IMR-90 (cell line): ENCODE results near the gene SLC18A2. TPM values are rescaled to one million over a fixed set of nuclear protein-coding genes. Genes with fewer than 3 reads are reported as not detected.

Source experiments
- ATAC-seq: fragments of 200-7000 bp; cut with Tn5 transposase; 2 replicates; pipeline ENCODE4 v1.9.1; 2020; ENCODE audit warnings: low read depth, mild to moderate bottlenecking, moderate library complexity
- BruUV-seq: library from RNA; stranded (reverse); fragments of 400-500 nt; replicated peaks from 2 replicates; lab custom pipeline; 2021; lab: Mats Ljungman, UMichigan
- CTCF ChIA-PET: fragments of 300-600 bp; formaldehyde crosslinking; extraction: SDS; loops from one replicate; lab custom pipeline; 2021; ENCODE audit warnings: antibody characterized with exemption; lab: Yijun Ruan, JAX
- POLR2A ChIA-PET: fragments of 300-600 bp; sonication (Branson Sonifier 250); formaldehyde crosslinking; loops from one replicate; lab custom pipeline; 2022; ENCODE audit warnings: antibody characterized with exemption; ENCODE audit not compliant: unreplicated experiment; lab: Charles Lee
- DNase-seq: peaks from one replicate; pipeline ENCODE4 v3.0.0; 2013
- H2AFZ ChIP-seq: replicated peaks from 2 replicates; pipeline ENCODE3; 2013; ENCODE audit warnings: low read length, mild to moderate bottlenecking; ENCODE audit not compliant: poor library complexity
- H2AK5ac ChIP-seq: 2 replicates; pipeline ENCODE4 v1.6.1; 2013; ENCODE audit warnings: low read depth, low read length, inconsistent platforms
- H2AK9ac ChIP-seq: replicated peaks from 2 replicates; pipeline ENCODE3; 2013; ENCODE audit warnings: mild to moderate bottlenecking, low read depth, low read length, moderate library complexity; ENCODE audit not compliant: poor library complexity
- H2BK120ac ChIP-seq: 2 replicates; pipeline ENCODE4 v1.6.1; 2013; ENCODE audit warnings: low read depth, low read length, inconsistent platforms
- H2BK15ac ChIP-seq: 3 replicates; pipeline ENCODE4 v1.6.1; 2013; ENCODE audit warnings: low read depth, low read length, inconsistent platforms
- H2BK20ac ChIP-seq: 2 replicates; pipeline ENCODE4 v1.6.1; 2013; ENCODE audit warnings: low read depth, mild to moderate bottlenecking, inconsistent platforms, low read length, moderate library complexity
- H2BK5ac ChIP-seq: 2 replicates; pipeline ENCODE4 v1.6.1; 2013; ENCODE audit warnings: mild to moderate bottlenecking, low read depth, low read length, inconsistent platforms; ENCODE audit not compliant: poor library complexity, severe bottlenecking
- H3K14ac ChIP-seq: replicated peaks from 2 replicates; pipeline ENCODE4 v1.6.1; 2013; ENCODE audit warnings: low read depth, low read length, inconsistent platforms
- H3K18ac ChIP-seq: 2 replicates; pipeline ENCODE4 v1.6.1; 2013; ENCODE audit warnings: low read depth, low read length, control low read depth
- H3K23ac ChIP-seq: 2 replicates; pipeline ENCODE4 v1.6.1; 2013; ENCODE audit warnings: low read depth, low read length, inconsistent platforms
- H3K27ac ChIP-seq: 2 replicates; pipeline ENCODE4 v1.5.1; 2013; ENCODE audit warnings: mild to moderate bottlenecking, control low read depth, low read length; ENCODE audit not compliant: insufficient read depth
- H3K27me3 ChIP-seq: 2 replicates; pipeline ENCODE4 v1.6.1; 2013; ENCODE audit warnings: low read length; ENCODE audit not compliant: control insufficient read depth, insufficient read depth
- H3K36me3 ChIP-seq: 2 replicates; pipeline ENCODE4 v1.6.1; 2013; ENCODE audit warnings: low read length, mixed read lengths; ENCODE audit not compliant: control insufficient read depth, insufficient read depth
- H3K4ac ChIP-seq: 2 replicates; pipeline ENCODE4 v1.6.1; 2013; ENCODE audit warnings: low read depth, low read length, inconsistent platforms
- H3K4me1 ChIP-seq: 2 replicates; pipeline ENCODE4 v1.6.1; 2013; ENCODE audit warnings: low read length, mixed read lengths; ENCODE audit not compliant: control insufficient read depth, insufficient read depth
- H3K4me2 ChIP-seq: 2 replicates; pipeline ENCODE4 v1.6.1; 2013; ENCODE audit warnings: low read depth, mild to moderate bottlenecking, control low read depth, low read length, moderate library complexity
- H3K4me3 ChIP-seq: 2 replicates; pipeline ENCODE4 v1.5.1; 2013; ENCODE audit warnings: low read depth, mild to moderate bottlenecking, control low read depth, low read length, moderate library complexity; ENCODE audit not compliant: insufficient read depth
- H3K56ac ChIP-seq: 2 replicates; pipeline ENCODE4 v1.6.1; 2013; ENCODE audit warnings: low read length, inconsistent platforms; ENCODE audit not compliant: insufficient read depth; ENCODE audit errors: extremely low read depth
- H3K79me1 ChIP-seq, 2 experiments: 2 replicates each; pipeline ENCODE4 v1.6.1; 2013; ENCODE audit warnings: low read length in 2 of 2, inconsistent platforms in 1 of 2, low read depth in 1 of 2
- H3K9ac ChIP-seq: 2 replicates; pipeline ENCODE4 v1.6.1; 2013; ENCODE audit warnings: low read depth, low read length, control low read depth
- H3K9me1 ChIP-seq: 2 replicates; pipeline ENCODE4 v1.6.1; 2013; ENCODE audit warnings: low read length, inconsistent platforms; ENCODE audit not compliant: insufficient read depth
- H3K9me3 ChIP-seq: 2 replicates; pipeline ENCODE4 v1.6.1; 2013; ENCODE audit warnings: low read length; ENCODE audit not compliant: control insufficient read depth, insufficient read depth
- H4K20me1 ChIP-seq: 2 replicates; pipeline ENCODE4 v1.6.1; 2013; ENCODE audit warnings: low read length, inconsistent platforms; ENCODE audit not compliant: insufficient read depth
- H4K5ac ChIP-seq: 2 replicates; pipeline ENCODE4 v1.6.1; 2013; ENCODE audit warnings: mild to moderate bottlenecking, low read depth, low read length, control low read depth
- H4K8ac ChIP-seq, 2 experiments: 2 replicates each; pipeline ENCODE4 v1.6.1; 2013; ENCODE audit warnings: low read depth in 2 of 2, low read length in 2 of 2, control low read depth in 1 of 2, inconsistent platforms in 1 of 2
- H4K91ac ChIP-seq: 2 replicates; pipeline ENCODE4 v1.6.1; 2013; ENCODE audit warnings: low read depth, low read length, inconsistent platforms; ENCODE audit not compliant: insufficient read depth
- BHLHE40 ChIP-seq: fragments of 150-350 bp; IDR thresholded peaks from 2 replicates; pipeline ENCODE4 v1.6.1; 2016; ENCODE audit warnings: mild to moderate bottlenecking, low read depth, low read length
- CEBPB ChIP-seq: IDR thresholded peaks from 2 replicates; pipeline ENCODE4 v1.6.1; 2012; ENCODE audit warnings: low read depth, low read length, improper control_type of control experiment
- CHD1 ChIP-seq: IDR thresholded peaks from 2 replicates; pipeline ENCODE4 v1.6.1; 2012; ENCODE audit warnings: low read depth, low read length, improper control_type of control experiment
- FOS ChIP-seq: fragments of 150-350 bp; IDR thresholded peaks from 2 replicates; pipeline ENCODE4 v1.6.1; 2016; ENCODE audit warnings: low read depth, low read length
- MAFK ChIP-seq: IDR thresholded peaks from 2 replicates; pipeline ENCODE4 v1.6.1; 2012; ENCODE audit warnings: low read depth, low read length, improper control_type of control experiment
- MAZ ChIP-seq: IDR thresholded peaks from 2 replicates; pipeline ENCODE4 v1.6.1; 2012; ENCODE audit warnings: low read depth, mild to moderate bottlenecking, low read length, improper control_type of control experiment, moderate library complexity, borderline replicate concordance
- POLR2A ChIP-seq: IDR thresholded peaks from 2 replicates; pipeline ENCODE4 v1.6.1; 2012; ENCODE audit warnings: mild to moderate bottlenecking, low read depth, low read length
- RAD21 ChIP-seq: IDR thresholded peaks from 2 replicates; pipeline ENCODE4 v1.6.1; 2012; ENCODE audit warnings: low read length, improper control_type of control experiment
- RCOR1 ChIP-seq: IDR thresholded peaks from 2 replicates; pipeline ENCODE4 v1.6.1; 2012; ENCODE audit warnings: mild to moderate bottlenecking, low read length, improper control_type of control experiment; ENCODE audit not compliant: insufficient replicate concordance
- RFX5 ChIP-seq: IDR thresholded peaks from 2 replicates; pipeline ENCODE4 v1.8.0; 2012; ENCODE audit warnings: low read depth, mild to moderate bottlenecking, low read length, moderate library complexity
- SMC3 ChIP-seq: fragments of 150-350 bp; IDR thresholded peaks from 2 replicates; pipeline ENCODE4 v1.6.1; 2016; ENCODE audit warnings: low read depth, mild to moderate bottlenecking, antibody characterized with exemption, low read length, moderate library complexity
- WGBS, 2 experiments: methylation state at CpG; one replicate each; pipeline versions ENCODE4 v1.1.5 to v1.1.7; 2013; ENCODE audit warnings: missing lambda C conversion rate in 2 of 2; ENCODE audit not compliant: insufficient read length in 1 of 2; ENCODE audit errors: extremely low coverage in 2 of 2; 5-methylcytosine and 5-hydroxymethylcytosine counted together
- dilution Hi-C: fragments of 300-500 bp; cut with HindIII; formaldehyde crosslinking; loops from one replicate; pipeline ENCODE4 v1.14.3; 2018; ENCODE audit warnings: low sequenced_read_pairs; ENCODE audit not compliant: unreplicated experiment
- in situ Hi-C: fragments of 300-500 bp; cut with MboI; formaldehyde crosslinking; loops from 3 replicates; pipeline ENCODE4 v1.14.3; 2019; ENCODE audit warnings: low sequenced_read_pairs, inconsistent platforms, mixed read lengths
- intact Hi-C: fragments of 100-400 bp; cut with micrococcal nuclease; formaldehyde crosslinking; loops from 2 replicates; pipeline ENCODE4 v1.10.0; 2022
- polyA plus RNA-seq, 3 experiments: library from polyadenylated mRNA; depleted of rRNA; stranded (reverse); fragments of >200 nt; gene quantifications; 2 replicates each; pipeline ENCODE4 v1.2.3, GENCODE V29; 2012; ENCODE audit warnings: low replicate concordance in 1 of 3
- total RNA-seq: library from RNA; depleted of rRNA; stranded (reverse); fragments of >200 nt; gene quantifications from 2 replicates; pipeline ENCODE4 v1.2.3, GENCODE V29; 2012
- TF ChIP-seq, protein P1 (sequence below): fragments of 150-350 bp; IDR thresholded peaks from 2 replicates; pipeline ENCODE4 v1.6.1; 2016; ENCODE audit warnings: low read depth, mild to moderate bottlenecking, low read length, moderate library complexity, borderline replicate concordance
- TF ChIP-seq, protein P2 (sequence below): conservative IDR thresholded peaks from 2 replicates; pipeline ENCODE4 v1.5.1; 2012; ENCODE audit warnings: mild to moderate bottlenecking, low read depth, low read length, improper control_type of control experiment

SLC18A2 gene
- total and polyA plus RNA-seq, 2 of the 4 experiments (the other 2 are of a cell fraction): not detected

DNA sequence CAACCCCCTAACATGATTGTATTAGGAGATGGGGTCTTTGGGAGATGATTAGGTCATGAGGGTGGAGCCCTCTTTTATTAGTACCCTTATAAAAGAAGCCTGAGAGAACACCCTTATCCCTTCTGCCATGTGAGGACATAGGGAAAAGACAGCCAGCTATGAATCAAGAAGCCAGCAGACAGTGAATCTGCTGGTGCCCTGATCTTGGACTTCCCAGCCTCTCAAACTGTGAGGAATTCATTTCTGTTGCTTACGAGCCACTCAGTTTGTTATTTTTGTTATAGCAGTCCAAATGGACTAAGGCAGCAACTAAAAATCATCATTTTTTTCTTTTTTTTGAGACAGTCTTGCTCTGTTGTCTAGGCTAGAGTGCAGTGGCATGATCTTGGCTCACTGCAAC lies 59.8 kb downstream of the SLC18A2 start:
- in situ Hi-C loops: no loop called here
- H3K4ac ChIP-seq: no peak overlapping the region
- H3K4me1 ChIP-seq: no peaks in the 10 kb centered on the region
- H3K9ac ChIP-seq: no peak overlapping the region
- no peak overlapping the region for H2AFZ ChIP-seq
- H2BK120ac ChIP-seq: no peak overlapping the region
- ChIA-PET POLR2A (no interaction called here), CTCF (interaction anchor here (0.9 kb wide), 1 partner anchor 52 kb away, joined by 3 read pairs; no protein-coding TSS in a partner anchor)
- no TSS peak for BruUV-seq
- TF ChIP-seq CHD1 (no peak), RFX5 (no peak), CEBPB (no peak), SMC3 (no peak), BHLHE40 (no peak), MAFK (no peak), POLR2A (no peak), RCOR1 (no peak), MAZ (no peak), RAD21 (no peak), FOS (no peak)
- TF ChIP-seq, protein P1, sequence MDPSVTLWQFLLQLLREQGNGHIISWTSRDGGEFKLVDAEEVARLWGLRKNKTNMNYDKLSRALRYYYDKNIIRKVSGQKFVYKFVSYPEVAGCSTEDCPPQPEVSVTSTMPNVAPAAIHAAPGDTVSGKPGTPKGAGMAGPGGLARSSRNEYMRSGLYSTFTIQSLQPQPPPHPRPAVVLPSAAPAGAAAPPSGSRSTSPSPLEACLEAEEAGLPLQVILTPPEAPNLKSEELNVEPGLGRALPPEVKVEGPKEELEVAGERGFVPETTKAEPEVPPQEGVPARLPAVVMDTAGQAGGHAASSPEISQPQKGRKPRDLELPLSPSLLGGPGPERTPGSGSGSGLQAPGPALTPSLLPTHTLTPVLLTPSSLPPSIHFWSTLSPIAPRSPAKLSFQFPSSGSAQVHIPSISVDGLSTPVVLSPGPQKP: no peak
- TF ChIP-seq, protein P2, sequence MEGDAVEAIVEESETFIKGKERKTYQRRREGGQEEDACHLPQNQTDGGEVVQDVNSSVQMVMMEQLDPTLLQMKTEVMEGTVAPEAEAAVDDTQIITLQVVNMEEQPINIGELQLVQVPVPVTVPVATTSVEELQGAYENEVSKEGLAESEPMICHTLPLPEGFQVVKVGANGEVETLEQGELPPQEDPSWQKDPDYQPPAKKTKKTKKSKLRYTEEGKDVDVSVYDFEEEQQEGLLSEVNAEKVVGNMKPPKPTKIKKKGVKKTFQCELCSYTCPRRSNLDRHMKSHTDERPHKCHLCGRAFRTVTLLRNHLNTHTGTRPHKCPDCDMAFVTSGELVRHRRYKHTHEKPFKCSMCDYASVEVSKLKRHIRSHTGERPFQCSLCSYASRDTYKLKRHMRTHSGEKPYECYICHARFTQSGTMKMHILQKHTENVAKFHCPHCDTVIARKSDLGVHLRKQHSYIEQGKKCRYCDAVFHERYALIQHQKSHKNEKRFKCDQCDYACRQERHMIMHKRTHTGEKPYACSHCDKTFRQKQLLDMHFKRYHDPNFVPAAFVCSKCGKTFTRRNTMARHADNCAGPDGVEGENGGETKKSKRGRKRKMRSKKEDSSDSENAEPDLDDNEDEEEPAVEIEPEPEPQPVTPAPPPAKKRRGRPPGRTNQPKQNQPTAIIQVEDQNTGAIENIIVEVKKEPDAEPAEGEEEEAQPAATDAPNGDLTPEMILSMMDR: no peak
- H2AK9ac ChIP-seq: no peak overlapping the region
- no peak overlapping the region for H3K56ac ChIP-seq
- no peak overlapping the region for H3K27ac ChIP-seq
- intact Hi-C loops: no loop called here
- H4K20me1 ChIP-seq: no peaks in the 10 kb centered on the region
- H3K23ac ChIP-seq: no peak overlapping the region
- no peak overlapping the region for H4K91ac ChIP-seq
- H2BK5ac ChIP-seq: no peak overlapping the region
- H4K5ac ChIP-seq: no peak overlapping the region
- DNase-seq: no peak
- H2AK5ac ChIP-seq: no peak overlapping the region
- peaks cover 5 to 12% of the 10 kb centered on the region in 2 experiments; a peak in 2 of 4 replicates for H3K79me1 ChIP-seq
- ATAC-seq: no peak
- no peak overlapping the region for H3K4me2 ChIP-seq
- no peak overlapping the region for H2BK15ac ChIP-seq
- no peaks in the 10 kb centered on the region for H3K36me3 ChIP-seq
- H3K18ac ChIP-seq: no peak overlapping the region
- no peak overlapping the region for H4K8ac ChIP-seq
- no CpG with 5 or more reads among the region's 1 CpG for WGBS, 2 experiments
- H3K4me3 ChIP-seq: no peak overlapping the region
- H3K14ac ChIP-seq: no peak overlapping the region
- H3K9me1 ChIP-seq: 0 out of 2 replicates have a peak, but pooled peaks cover 2% of the 10 kb centered on the region
- dilution Hi-C loops: no loop called here
- no peak overlapping the region for H2BK20ac ChIP-seq
- no peaks in the 10 kb centered on the region for H3K9me3 ChIP-seq
- no peaks in the 10 kb centered on the region for H3K27me3 ChIP-seq
